Measurements from ENCODE around the gene ORMDL3. TPM values are rescaled to one million over a fixed set of nuclear protein-coding genes. Genes with fewer than 3 reads are reported as not detected.
"Not testable (repeated sequence)": the region's sequence is repeated elsewhere in the genome, so short reads cannot be mapped to it uniquely, and the experiment has no call there.

ORMDL3 gene
- total RNA-seq, 1 donor from 2014 or later = 77.4 TPM

- no peak for DNase-seq (ENCODE audit: low spot score)
- Mint-ChIP-seq H3K9me3 (no peaks in the 10 kb centered on the region), H3K36me3 (ENCODE audit: low read depth) (no peaks in the 10 kb centered on the region), H3K27me3 (ENCODE audit: insufficient read depth) (peaks cover 7% of the 10 kb centered on the region), H3K27ac (peak within 1 kb of the TSS; percentile 71), H3K4me1 (ENCODE audit: low read depth) (peaks cover 38% of the 10 kb centered on the region), H3K4me3 (no peak within 1 kb of the TSS)
- intact Hi-C loops (cut with micrococcal nuclease) = no loop called here
These were observed 35.3 kb upstream of the ORMDL3 start, which contains the start of gene GSDMA for GRCh38 chr17:39962642-39963220. TSS of gene GSDMA (plus strand) at chr17:39963004. CDS start at chr17:39965688, 2,684 bp downstream.

DNA sequence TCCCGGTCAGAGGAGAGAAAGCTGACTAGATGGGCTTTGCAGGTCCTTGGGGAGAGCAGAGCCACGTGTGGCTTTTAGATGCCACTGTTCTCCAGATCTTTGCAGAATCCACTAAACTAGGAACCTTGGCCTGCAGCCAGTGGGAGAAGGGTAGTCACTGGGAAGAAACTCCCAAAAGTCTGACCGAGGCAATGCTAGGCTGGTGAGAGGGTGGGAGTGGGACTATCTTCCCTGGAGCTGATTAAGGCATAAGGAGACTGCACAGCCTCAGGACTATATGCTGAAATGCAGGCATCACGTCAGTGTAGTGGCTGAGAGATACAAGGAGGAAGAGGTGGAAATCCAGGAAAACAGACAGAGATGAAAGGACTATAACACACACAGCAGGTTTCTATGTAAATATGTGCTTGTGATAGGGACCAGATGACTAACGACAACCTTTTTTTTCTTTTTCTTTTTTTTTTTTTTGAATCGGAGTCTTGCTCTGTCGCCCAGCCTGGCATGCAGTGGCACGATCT is 33.2 kb upstream of the ORMDL3 start:
- Mint-ChIP-seq H3K27me3 (ENCODE audit: insufficient read depth) (peaks cover 7% of the 10 kb centered on the region), H3K4me1 (ENCODE audit: low read depth) (peaks cover 38% of the 10 kb centered on the region), H3K4me3 (no peak overlapping the region), H3K36me3 (ENCODE audit: low read depth) (no peaks in the 10 kb centered on the region), H3K9me3 (no peaks in the 10 kb centered on the region), H3K27ac (no peak overlapping the region)
- intact Hi-C loops (cut with micrococcal nuclease) = no loop called here
- no peak for DNase-seq (ENCODE audit: low spot score)

DNA sequence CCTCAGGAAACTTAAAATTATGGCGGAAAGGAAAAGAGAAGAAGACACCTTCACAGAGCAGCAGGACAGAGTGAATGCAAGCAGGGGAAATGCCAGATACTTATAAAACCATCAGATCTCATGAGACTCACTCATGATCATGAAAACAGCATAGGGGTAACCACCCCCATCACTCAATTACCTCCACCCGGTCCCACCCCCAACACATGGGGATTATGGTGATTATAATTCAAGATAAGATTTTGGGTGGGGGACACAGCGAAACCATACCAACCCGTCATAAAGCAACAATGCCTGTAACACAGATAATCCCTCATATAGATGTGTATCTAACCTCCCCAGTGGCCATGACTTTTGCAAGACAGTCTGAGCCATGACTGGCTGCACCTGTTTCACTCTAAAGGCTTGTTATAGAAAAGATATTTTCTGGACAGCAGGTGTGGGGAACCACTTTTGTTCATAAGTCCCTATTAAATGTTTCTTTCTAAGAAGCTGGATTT is 28.4 kb upstream of the ORMDL3 start:
- intact Hi-C loops (cut with micrococcal nuclease) = no loop called here
- Mint-ChIP-seq H3K27ac (no peak overlapping the region), H3K4me1 (ENCODE audit: low read depth) (peaks cover 32% of the 10 kb centered on the region), H3K36me3 (ENCODE audit: low read depth) (no peaks in the 10 kb centered on the region), H3K4me3 (no peak overlapping the region), H3K9me3 (no peaks in the 10 kb centered on the region), H3K27me3 (ENCODE audit: insufficient read depth) (peaks cover 3% of the 10 kb centered on the region)
- no peak for DNase-seq (ENCODE audit: low spot score)

GRCh38 chr17:39954876-39955275 is 27.5 kb upstream of the ORMDL3 start:
- DNase-seq (ENCODE audit: low spot score) = no peak
- intact Hi-C loops (cut with micrococcal nuclease) = no loop called here

GRCh38 chr17:39953471-39953888 is 26.1 kb upstream of the ORMDL3 start:
- Mint-ChIP-seq H3K27me3 (ENCODE audit: insufficient read depth) (peaks cover 6% of the 10 kb centered on the region), H3K4me3 (peak overlapping the region; percentile 79), H3K36me3 (ENCODE audit: low read depth) (no peaks in the 10 kb centered on the region), H3K4me1 (ENCODE audit: low read depth) (peaks cover 33% of the 10 kb centered on the region), H3K27ac (peak overlapping the region; percentile 77), H3K9me3 (no peaks in the 10 kb centered on the region)
- intact Hi-C loops (cut with micrococcal nuclease) = loop anchor here (1.0 kb wide), 3 partner anchors 13 to 27 kb away; partner anchors contain the start of genes LRRC3C, ORMDL3 and PSMD3
- DNase-seq (ENCODE audit: low spot score) = no peak

More at GRCh38 chr17:39954876-39955275, 27.5 kb upstream of the ORMDL3 start:
- peaks cover 29% of the 10 kb centered on the region for H3K4me1 Mint-ChIP-seq (ENCODE audit: low read depth)
- H3K27ac Mint-ChIP-seq = no peak overlapping the region
- H3K9me3 Mint-ChIP-seq = no peaks in the 10 kb centered on the region
- H3K36me3 Mint-ChIP-seq (ENCODE audit: low read depth) = no peaks in the 10 kb centered on the region
- H3K4me3 Mint-ChIP-seq = no peak overlapping the region
- H3K27me3 Mint-ChIP-seq (ENCODE audit: insufficient read depth) = peaks cover 6% of the 10 kb centered on the region

GRCh38 chr17:39952680-39953470 is 25.5 kb upstream of the ORMDL3 start:
- Mint-ChIP-seq H3K36me3 (ENCODE audit: low read depth) (no peaks in the 10 kb centered on the region), H3K27ac (peak overlapping the region; percentile 77), H3K27me3 (ENCODE audit: insufficient read depth) (peaks cover 3% of the 10 kb centered on the region), H3K4me1 (ENCODE audit: low read depth) (peaks cover 38% of the 10 kb centered on the region), H3K4me3 (peak overlapping the region; percentile 79), H3K9me3 (no peaks in the 10 kb centered on the region)
- peak; percentile 79 for DNase-seq (ENCODE audit: low spot score)
- intact Hi-C loops (cut with micrococcal nuclease) = loop anchor here (1.0 kb wide), 3 partner anchors 13 to 27 kb away; partner anchors contain the start of genes LRRC3C, ORMDL3 and PSMD3

GRCh38 chr17:39951924-39952679 is 24.7 kb upstream of the ORMDL3 start:
- H3K27ac Mint-ChIP-seq = peak overlapping the region; percentile 67
- no peaks in the 10 kb centered on the region for H3K36me3 Mint-ChIP-seq (ENCODE audit: low read depth)
- DNase-seq (ENCODE audit: low spot score) = no peak
- intact Hi-C loops (cut with micrococcal nuclease) = no loop called here
- peak overlapping the region; percentile 58 for H3K4me3 Mint-ChIP-seq
- peaks cover 3% of the 10 kb centered on the region for H3K27me3 Mint-ChIP-seq (ENCODE audit: insufficient read depth)
- peaks cover 42% of the 10 kb centered on the region for H3K4me1 Mint-ChIP-seq (ENCODE audit: low read depth)
- no peaks in the 10 kb centered on the region for H3K9me3 Mint-ChIP-seq

DNA sequence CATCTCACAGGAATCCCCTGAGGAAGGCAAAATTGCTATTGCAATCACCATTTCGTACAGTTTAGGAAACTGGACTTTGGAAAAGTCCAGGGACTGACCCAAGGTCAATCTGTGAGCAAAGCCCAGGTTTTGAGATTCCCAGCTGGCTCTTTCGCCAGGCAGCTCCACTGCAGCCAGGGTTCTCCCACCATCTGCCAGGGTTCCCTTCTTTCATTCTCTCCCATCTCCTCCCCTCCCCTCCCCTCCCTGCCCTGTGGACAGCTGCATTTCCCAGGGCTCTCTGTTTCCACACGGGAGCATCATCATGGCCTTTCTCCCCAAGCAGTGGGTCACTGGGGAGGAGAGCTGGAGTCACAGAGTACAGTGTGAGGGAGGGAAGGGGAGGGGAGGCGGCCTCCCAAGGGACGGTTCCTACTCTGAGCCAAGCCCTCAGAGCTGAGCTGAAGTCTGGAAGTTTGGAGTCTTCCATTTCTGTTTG is 23.5 kb upstream of the ORMDL3 start:
- Mint-ChIP-seq H3K9me3 (no peaks in the 10 kb centered on the region), H3K36me3 (ENCODE audit: low read depth) (no peaks in the 10 kb centered on the region), H3K27ac (peak overlapping the region; percentile 70), H3K4me1 (ENCODE audit: low read depth) (peaks cover 42% of the 10 kb centered on the region), H3K27me3 (ENCODE audit: insufficient read depth) (peaks cover 4% of the 10 kb centered on the region), H3K4me3 (no peak overlapping the region)
- no peak for DNase-seq (ENCODE audit: low spot score)
- intact Hi-C loops (cut with micrococcal nuclease) = no loop called here

- Mint-ChIP-seq H3K36me3 (ENCODE audit: low read depth) (no peaks in the 10 kb centered on the region), H3K27me3 (ENCODE audit: insufficient read depth) (peaks cover 7% of the 10 kb centered on the region), H3K9me3 (no peaks in the 10 kb centered on the region), H3K4me3 (no peak overlapping the region), H3K27ac (no peak overlapping the region), H3K4me1 (ENCODE audit: low read depth) (peaks cover 42% of the 10 kb centered on the region)
- intact Hi-C loops (cut with micrococcal nuclease) = no loop called here
- DNase-seq (ENCODE audit: low spot score) = no peak
These were observed 21.6 kb upstream of the ORMDL3 start for GRCh38 chr17:39949028-39949427.

- H3K4me1 Mint-ChIP-seq (ENCODE audit: low read depth) = peaks cover 39% of the 10 kb centered on the region
- H3K9me3 Mint-ChIP-seq; H3K4me3 Mint-ChIP-seq; H3K36me3 Mint-ChIP-seq (ENCODE audit: low read depth); H3K27ac Mint-ChIP-seq; DNase-seq (ENCODE audit: low spot score); H3K27me3 Mint-ChIP-seq (ENCODE audit: insufficient read depth); intact Hi-C loops (cut with micrococcal nuclease): not testable (repeated sequence)
These were observed 21.1 kb upstream of the ORMDL3 start for GRCh38 chr17:39948489-39948828.

- H3K4me1 Mint-ChIP-seq (ENCODE audit: low read depth) = peaks cover 27% of the 10 kb centered on the region
- H3K9me3 Mint-ChIP-seq = no peaks in the 10 kb centered on the region
- peak overlapping the region; percentile 5 for H3K27ac Mint-ChIP-seq
- DNase-seq (ENCODE audit: low spot score) = no peak
- no peaks in the 10 kb centered on the region for H3K36me3 Mint-ChIP-seq (ENCODE audit: low read depth)
- intact Hi-C loops (cut with micrococcal nuclease) = no loop called here
- peaks cover 9% of the 10 kb centered on the region for H3K27me3 Mint-ChIP-seq (ENCODE audit: insufficient read depth)
- no peak overlapping the region for H3K4me3 Mint-ChIP-seq
These were observed 19.3 kb upstream of the ORMDL3 start for GRCh38 chr17:39946551-39947330.

GRCh38 chr17:39944393-39944711 is 17.0 kb upstream of the ORMDL3 start:
- peaks cover 6% of the 10 kb centered on the region for H3K27me3 Mint-ChIP-seq (ENCODE audit: insufficient read depth)
- intact Hi-C loops (cut with micrococcal nuclease) = no loop called here
- H3K4me1 Mint-ChIP-seq (ENCODE audit: low read depth) = peaks cover 36% of the 10 kb centered on the region
- H3K36me3 Mint-ChIP-seq (ENCODE audit: low read depth) = peaks cover 2% of the 10 kb centered on the region
- no peak for DNase-seq (ENCODE audit: low spot score)
- H3K4me3 Mint-ChIP-seq = no peak overlapping the region
- H3K9me3 Mint-ChIP-seq = no peaks in the 10 kb centered on the region
- no peak overlapping the region for H3K27ac Mint-ChIP-seq
